ENCODE measurements around the gene MYMX.
A peak's percentile ranks its signal among the peaks of the same experiment; 100 is the strongest.

Gene MYMX

GRCh38 chr6:44232676-44233566, 16.2 kb downstream of the MYMX start:
- DNase-seq (ENCODE audit: low read depth in 2 of 2): no peak

DNA sequence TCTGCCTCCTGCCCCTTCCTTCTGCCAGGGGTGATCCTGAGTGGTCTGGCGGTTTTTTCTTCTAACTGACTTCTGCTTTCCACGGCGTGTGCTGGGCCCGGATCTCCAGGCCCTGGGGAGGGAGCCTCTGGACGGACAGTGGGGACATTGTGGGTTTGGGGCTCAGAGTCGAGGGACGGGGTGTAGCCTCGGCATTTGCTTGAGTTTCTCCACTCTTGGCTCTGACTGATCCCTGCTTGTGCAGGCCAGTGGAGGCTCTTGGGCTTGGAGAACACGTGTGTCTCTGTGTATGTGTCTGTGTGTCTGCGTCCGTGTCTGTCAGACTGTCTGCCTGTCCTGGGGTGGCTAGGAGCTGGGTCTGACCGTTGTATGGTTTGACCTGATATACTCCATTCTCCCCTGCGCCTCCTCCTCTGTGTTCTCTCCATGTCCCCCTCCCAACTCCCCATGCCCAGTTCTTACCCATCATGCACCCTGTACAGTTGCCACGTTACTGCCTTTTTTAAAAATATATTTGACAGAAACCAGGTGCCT, 16.9 kb downstream of the MYMX start:
- no peak for DNase-seq (ENCODE audit: low read depth in 2 of 2)

GRCh38 chr6:44234101-44235025, 17.6 kb downstream of the MYMX start:
- no peak for DNase-seq (ENCODE audit: low read depth in 2 of 2)

- no peak for DNase-seq (ENCODE audit: low read depth in 2 of 2)
Observed at GRCh38 chr6:44235269-44235668, 18.5 kb downstream of the MYMX start.

DNA sequence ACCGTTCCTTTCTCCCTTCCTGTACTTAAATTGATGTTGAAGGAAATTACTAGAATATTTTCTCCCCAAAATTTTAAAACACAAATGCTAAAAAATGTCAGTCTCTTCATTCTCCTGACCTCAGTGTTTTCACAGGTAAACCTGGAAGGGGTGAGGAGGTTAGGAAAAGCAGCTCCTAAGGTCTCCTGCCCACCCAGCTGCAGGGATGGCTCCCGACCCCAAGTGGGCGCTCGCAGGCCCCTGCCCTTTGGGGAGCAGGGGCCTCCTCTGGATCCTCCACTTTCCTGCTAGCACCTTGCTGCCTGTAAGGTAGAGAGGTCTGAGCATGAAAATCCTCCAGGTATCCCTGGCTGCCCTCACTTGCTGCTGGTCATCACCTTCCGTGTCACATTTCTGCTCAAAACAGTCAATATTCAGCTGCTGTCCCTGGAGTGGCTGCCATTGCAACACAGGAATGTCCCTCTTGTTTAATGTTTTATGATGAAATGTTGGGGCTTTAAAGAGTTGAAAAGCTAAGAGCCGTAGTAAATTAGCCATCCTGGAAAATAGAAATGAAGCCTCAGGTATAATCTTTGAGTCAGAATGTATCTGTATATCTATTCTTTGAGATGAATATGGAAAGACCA, 19.3 kb downstream of the MYMX start:
- no peak for DNase-seq (ENCODE audit: low read depth in 2 of 2)

DNA sequence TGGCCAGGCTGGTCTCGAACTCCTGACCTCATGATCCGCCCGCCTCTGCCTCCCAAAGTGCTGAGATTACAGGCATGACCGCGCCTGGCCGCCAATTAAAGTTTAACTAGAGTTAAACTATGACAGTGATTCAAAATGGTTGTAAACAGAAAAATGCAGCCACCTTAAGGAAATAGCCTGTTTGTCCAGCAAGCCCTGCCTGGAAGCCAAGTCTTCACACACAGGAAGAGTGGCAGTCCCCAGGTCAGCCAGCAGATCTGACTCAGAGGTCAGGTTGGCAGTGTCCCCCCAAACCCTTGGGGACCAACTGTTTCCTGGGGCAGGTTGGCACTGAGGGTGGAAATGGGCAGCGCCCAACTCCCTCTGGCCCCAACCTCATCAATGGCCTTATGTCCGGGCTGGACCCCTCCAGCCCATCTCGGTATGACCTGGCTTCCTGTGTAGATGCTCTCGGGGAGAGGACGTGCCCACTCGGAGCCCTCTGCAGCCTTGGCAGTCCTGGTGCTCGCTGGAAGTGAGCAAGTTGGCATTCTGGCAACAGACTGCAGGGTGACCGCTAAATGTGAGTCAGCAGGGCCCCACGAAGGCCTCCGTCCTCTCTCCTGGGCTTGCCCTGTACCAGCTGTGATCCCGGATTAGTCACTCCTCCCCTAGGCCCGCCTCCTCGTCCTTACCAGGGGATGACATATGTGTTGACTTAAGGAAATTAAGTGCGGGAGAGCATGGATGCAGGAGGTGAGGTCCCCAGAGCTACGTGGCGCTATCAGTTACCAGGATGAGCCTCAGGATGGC, 20.5 kb downstream of the MYMX start:
- peak in 1 of 2 donors; percentile 46 for DNase-seq (ENCODE audit: low read depth in 2 of 2)

DNA sequence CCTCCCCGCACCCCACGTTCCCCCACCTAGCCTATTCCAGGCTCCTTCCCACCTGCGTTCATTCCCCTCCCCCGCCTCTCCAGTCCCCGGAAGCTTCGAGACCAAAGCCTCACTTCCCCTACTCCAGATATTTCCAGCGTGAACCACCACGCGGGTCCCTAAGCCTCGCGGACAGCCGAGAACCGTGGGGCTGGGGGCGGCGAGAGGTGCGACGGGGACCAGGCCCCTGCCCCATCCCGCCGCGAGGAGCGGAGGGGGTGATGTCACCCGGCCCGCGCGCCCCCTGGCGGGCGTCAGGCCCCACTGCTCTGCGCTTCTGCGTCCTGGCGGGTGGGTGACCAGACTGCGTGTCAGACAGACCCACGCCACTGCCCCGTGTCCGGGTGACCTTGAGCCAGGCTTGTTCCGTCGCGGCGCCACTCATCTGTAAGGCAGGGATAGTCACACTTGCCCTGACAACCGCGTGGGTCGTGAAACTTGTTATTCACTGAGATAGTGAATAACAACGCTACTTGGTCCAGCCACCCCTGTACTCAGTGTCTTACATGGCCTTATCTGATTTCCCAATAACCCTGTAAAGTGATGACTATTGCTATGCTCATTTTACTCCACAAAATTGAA, 21.2 kb downstream of the MYMX start:
- peak; percentile 66 to 68 for DNase-seq (ENCODE audit: low read depth in 2 of 2)

- no peak for DNase-seq (ENCODE audit: low read depth in 2 of 2)
Observed at GRCh38 chr6:44238687-44239350, 22.1 kb downstream of the MYMX start.

GRCh38 chr6:44243345-44243744, 26.6 kb downstream of the MYMX start:
- DNase-seq (ENCODE audit: low read depth in 2 of 2): no peak

GRCh38 chr6:44245391-44245911, 28.7 kb downstream of the MYMX start:
- DNase-seq (ENCODE audit: low read depth in 2 of 2): no peak

GRCh38 chr6:44245912-44246662, 29.4 kb downstream of the MYMX start:
- peak; percentile 68 to 75 for DNase-seq (ENCODE audit: low read depth in 2 of 2)

DNA sequence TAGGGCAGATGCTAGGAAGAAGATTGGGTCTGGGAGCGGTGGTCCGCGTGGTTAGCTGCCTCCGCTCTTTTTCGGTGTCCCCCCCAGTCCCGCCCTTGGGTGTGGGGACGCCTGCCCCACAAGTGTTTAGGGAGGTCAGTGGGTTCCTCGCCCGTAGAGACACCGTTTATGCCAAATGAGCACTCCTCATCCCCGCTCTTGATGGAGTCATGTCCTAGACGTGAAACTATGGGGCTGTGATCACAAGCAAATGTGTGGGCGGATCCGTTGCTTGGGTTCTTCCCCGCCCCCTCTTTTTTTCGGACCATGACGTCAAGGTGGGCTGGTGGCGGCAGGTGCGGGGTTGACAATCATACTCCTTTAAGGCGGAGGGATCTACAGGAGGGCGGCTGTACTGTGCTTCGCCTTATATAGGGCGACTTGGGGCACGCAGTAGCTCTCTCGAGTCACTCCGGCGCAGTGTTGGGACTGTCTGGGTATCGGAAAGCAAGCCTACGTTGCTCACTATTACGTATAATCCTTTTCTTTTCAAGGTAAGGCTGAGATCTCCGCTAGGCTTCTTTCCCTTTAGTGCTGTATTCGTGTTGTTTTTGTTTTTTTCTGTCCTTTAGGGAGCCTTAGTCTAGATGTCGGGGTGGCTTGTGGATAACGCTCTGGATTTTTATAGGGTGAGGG, 30.1 kb downstream of the MYMX start, which contains the start of gene HSP90AB1:
Gene HSP90AB1, plus strand, starts transcription at position 439 of the 675 bp plus-strand sequence. CDS start 1,529 bp downstream, outside the sequence.
- peak; percentile 86 to 87 for DNase-seq (ENCODE audit: low read depth in 2 of 2)

GRCh38 chr6:44247338-44248302, 30.9 kb downstream of the MYMX start:
- peak; percentile 80 to 84 for DNase-seq (ENCODE audit: low read depth in 2 of 2)

GRCh38 chr6:44248579-44248978, 31.9 kb downstream of the MYMX start:
- DNase-seq (ENCODE audit: low read depth in 2 of 2): no peak

DNA sequence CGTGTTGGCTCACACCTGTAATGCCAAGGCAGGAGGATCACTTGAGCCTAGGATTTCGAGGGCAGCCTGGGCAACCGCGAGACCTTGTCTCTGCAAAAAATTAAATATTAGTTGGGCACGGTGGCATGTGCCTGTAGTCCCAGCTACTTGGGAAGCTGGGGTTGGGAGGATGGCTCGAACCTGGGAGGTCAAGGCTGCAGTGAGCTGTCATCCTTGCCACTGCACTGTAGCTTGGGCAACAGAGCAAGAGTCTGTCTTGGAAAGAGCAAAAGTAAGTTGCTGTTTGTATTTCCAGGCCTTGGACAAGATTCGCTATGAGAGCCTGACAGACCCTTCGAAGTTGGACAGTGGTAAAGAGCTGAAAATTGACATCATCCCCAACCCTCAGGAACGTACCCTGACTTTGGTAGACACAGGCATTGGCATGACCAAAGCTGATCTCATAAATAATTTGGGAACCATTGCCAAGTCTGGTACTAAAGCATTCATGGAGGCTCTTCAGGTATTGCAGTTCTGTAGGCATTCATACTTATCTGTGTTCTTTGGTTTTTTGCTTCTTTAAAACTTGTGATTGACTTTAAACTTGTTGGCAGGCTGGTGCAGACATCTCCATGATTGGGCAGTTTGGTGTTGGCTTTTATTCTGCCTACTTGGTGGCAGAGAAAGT, 32.5 kb downstream of the MYMX start:
- DNase-seq (ENCODE audit: low read depth in 2 of 2): no peak

DNA sequence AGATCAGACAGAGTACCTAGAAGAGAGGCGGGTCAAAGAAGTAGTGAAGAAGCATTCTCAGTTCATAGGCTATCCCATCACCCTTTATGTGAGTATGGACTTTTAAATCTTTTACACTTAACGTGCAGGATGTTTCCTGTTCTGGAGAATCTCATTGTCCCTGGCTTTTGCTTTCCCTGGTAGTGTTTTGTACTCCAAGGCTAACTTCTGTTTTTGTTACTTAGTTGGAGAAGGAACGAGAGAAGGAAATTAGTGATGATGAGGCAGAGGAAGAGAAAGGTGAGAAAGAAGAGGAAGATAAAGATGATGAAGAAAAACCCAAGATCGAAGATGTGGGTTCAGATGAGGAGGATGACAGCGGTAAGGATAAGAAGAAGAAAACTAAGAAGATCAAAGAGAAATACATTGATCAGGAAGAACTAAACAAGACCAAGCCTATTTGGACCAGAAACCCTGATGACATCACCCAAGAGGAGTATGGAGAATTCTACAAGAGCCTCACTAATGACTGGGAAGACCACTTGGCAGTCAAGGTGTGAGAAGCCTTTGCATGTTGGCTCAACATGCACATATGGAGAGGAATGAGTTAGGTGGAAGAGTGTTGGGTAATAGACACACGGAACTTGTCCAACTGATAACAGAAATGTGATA, 33.5 kb downstream of the MYMX start:
- DNase-seq (ENCODE audit: low read depth in 2 of 2): no peak

Measured in stimulated activated CD8-positive, alpha-beta memory T cell treated with anti-CD3 and anti-CD28 coated beads, Interleukin-7, amount 100 ng/mL, for 1 hour (primary cell).